Measurements from ENCODE around the gene TRAPPC5.
A peak's percentile ranks its signal among the peaks of the same experiment; 100 is the strongest.

TRAPPC5 gene

GRCh38 chr19:7701049-7701653 lies 20.5 kb downstream of the TRAPPC5 start:
- DNase-seq (ENCODE audit: low read depth in 2 of 2) = no peak

GRCh38 chr19:7701654-7702457 lies 21.2 kb downstream of the TRAPPC5 start, which contains the start of gene FCER2:
FCER2 (minus strand) TSS chr19:7702131; CDS start chr19:7699760, 2,371 bp downstream.
- no peak for DNase-seq (ENCODE audit: low read depth in 2 of 2)

GRCh38 chr19:7703332-7703731 lies 22.7 kb downstream of the TRAPPC5 start:
- no peak for DNase-seq (ENCODE audit: low read depth in 2 of 2)

GRCh38 chr19:7704280-7705060 lies 23.8 kb downstream of the TRAPPC5 start:
- no peak for DNase-seq (ENCODE audit: low read depth in 2 of 2)

- peak; percentile 57 to 76 for DNase-seq (ENCODE audit: low read depth in 2 of 2)
Measured at GRCh38 chr19:7705387-7706187, 25.0 kb downstream of the TRAPPC5 start.

GRCh38 chr19:7706188-7706954 lies 25.7 kb downstream of the TRAPPC5 start:
- no peak for DNase-seq (ENCODE audit: low read depth in 2 of 2)

- no peak for DNase-seq (ENCODE audit: low read depth in 2 of 2)
Measured at GRCh38 chr19:7706955-7707456, 26.4 kb downstream of the TRAPPC5 start.

- DNase-seq (ENCODE audit: low read depth in 2 of 2) = no peak
Measured at GRCh38 chr19:7709932-7710460, 29.4 kb downstream of the TRAPPC5 start.

- DNase-seq (ENCODE audit: low read depth in 2 of 2) = no peak
Measured at GRCh38 chr19:7710616-7711015, 30.0 kb downstream of the TRAPPC5 start.

- no peak for DNase-seq (ENCODE audit: low read depth in 2 of 2)
Measured at GRCh38 chr19:7715671-7716070, 35.0 kb downstream of the TRAPPC5 start.

GRCh38 chr19:7716762-7717161 lies 36.1 kb downstream of the TRAPPC5 start:
- no peak for DNase-seq (ENCODE audit: low read depth in 2 of 2)

GRCh38 chr19:7718668-7719067 lies 38.0 kb downstream of the TRAPPC5 start:
- DNase-seq (ENCODE audit: low read depth in 2 of 2) = no peak

- DNase-seq (ENCODE audit: low read depth in 2 of 2) = no peak
Measured at GRCh38 chr19:7720351-7720750, 39.7 kb downstream of the TRAPPC5 start.

- DNase-seq (ENCODE audit: low read depth in 2 of 2) = no peak
Measured at GRCh38 chr19:7722231-7722651, 41.6 kb downstream of the TRAPPC5 start.

GRCh38 chr19:7725791-7726190 lies 45.2 kb downstream of the TRAPPC5 start:
- DNase-seq (ENCODE audit: low read depth in 2 of 2) = no peak

GRCh38 chr19:7729211-7729610 lies 48.6 kb downstream of the TRAPPC5 start:
- no peak for DNase-seq (ENCODE audit: low read depth in 2 of 2)

- no peak for DNase-seq (ENCODE audit: low read depth in 2 of 2)
Measured at GRCh38 chr19:7729831-7730285, 49.2 kb downstream of the TRAPPC5 start.

- no peak for DNase-seq (ENCODE audit: low read depth in 2 of 2)
Measured at GRCh38 chr19:7730286-7731217, 49.9 kb downstream of the TRAPPC5 start.

GRCh38 chr19:7731218-7731595 lies 50.6 kb downstream of the TRAPPC5 start:
- DNase-seq (ENCODE audit: low read depth in 2 of 2) = no peak

All from stimulated activated CD4-positive, alpha-beta T cell treated with anti-CD3 and anti-CD28 coated beads, Interleukin-12 subunit alpha, Interleukin-12 subunit beta, amount 100 ng/mL, for 24 hours (primary cell).